ENCODE data around the gene TMEM165. TPM values are rescaled to one million over a fixed set of nuclear protein-coding genes. Genes with fewer than 3 reads are reported as not detected.

The TMEM165 gene
- polyA plus RNA-seq, 1 donor from 2014 or later, result 102 TPM

DNA sequence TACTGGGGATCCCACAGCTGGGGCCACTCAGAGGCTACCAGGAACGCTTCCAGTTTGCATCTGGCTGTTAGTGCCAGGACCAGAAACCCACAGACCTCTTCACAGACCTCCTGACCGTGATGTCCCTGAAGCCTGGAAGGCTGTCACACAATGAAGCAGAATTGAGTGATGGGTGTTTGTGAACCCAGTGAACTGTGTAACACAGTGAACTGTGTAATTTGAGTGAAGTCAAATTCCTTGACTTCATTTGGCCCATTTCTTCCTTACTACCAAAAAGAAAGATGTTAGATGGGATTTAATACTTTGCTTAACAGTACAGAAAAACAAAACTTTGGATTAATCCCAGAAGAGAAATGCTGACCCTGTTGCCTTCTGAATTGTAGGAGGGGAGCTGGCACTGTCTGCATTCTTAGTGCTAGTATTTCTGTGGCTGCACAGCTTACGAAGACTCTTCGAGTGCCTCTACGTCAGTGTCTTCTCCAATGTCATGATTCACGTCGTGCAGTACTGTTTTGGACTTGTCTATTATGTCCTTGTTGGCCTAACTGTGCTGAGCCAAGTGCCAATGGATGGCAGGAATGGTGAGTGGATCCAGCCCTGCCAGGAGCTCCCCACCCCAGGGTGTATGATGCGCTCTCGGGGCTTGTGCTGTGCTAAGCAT, 31.9 kb upstream of the TMEM165 start:
- Histone ChIP-seq H4K20me1 (ENCODE audit: insufficient read depth) (no peaks in the 10 kb centered on the region), H3K79me2 (replicated peaks; ENCODE audit: insufficient read depth, low read length) (no peaks in the 10 kb centered on the region), H3K9me3 (ENCODE audit: low read length) (no peaks in the 10 kb centered on the region), H3K27ac (ENCODE audit: low read length) (no peak overlapping the region), H3K9ac (ENCODE audit: low read length) (no peak overlapping the region), H3K4me3 (ENCODE audit: low read length) (no peak overlapping the region), H3K4me2 (ENCODE audit: low read length) (no peak overlapping the region), H3K9me2 (ENCODE audit: insufficient read depth, low read length) (no peaks in the 10 kb centered on the region), H3K36me3 (ENCODE audit: insufficient read depth, low read length) (no peaks in the 10 kb centered on the region), H2AFZ (ENCODE audit: low read depth, low read length) (no peak overlapping the region), H3F3A (ENCODE audit: insufficient read depth, low read length, poor library complexity, severe bottlenecking) (no peaks in the 10 kb centered on the region), H3K27me3 (ENCODE audit: insufficient read depth, low read depth, low read length) (no peaks in the 10 kb centered on the region)
- TF ChIP-seq MXI1 (conservative IDR thresholded peaks at IDR 0.05; ENCODE audit: poor library complexity, severe bottlenecking) (no peak), EP300 (conservative IDR thresholded peaks at IDR 0.05; ENCODE audit: poor library complexity, severe bottlenecking) (no peak), EZH2 (IDR thresholded peaks at IDR 0.05; ENCODE audit: borderline replicate concordance, insufficient read depth, low read length, poor library complexity, severe bottlenecking) (no peak), RAD21 (conservative IDR thresholded peaks at IDR 0.05) (no peak), TAF1 (IDR thresholded peaks at IDR 0.05; ENCODE audit: low read depth) (no peak), SMC3 (conservative IDR thresholded peaks at IDR 0.05; ENCODE audit: poor library complexity) (no peak), POLR2AphosphoS5 (IDR thresholded peaks at IDR 0.05) (no peak)
- TF ChIP-seq, protein P1, sequence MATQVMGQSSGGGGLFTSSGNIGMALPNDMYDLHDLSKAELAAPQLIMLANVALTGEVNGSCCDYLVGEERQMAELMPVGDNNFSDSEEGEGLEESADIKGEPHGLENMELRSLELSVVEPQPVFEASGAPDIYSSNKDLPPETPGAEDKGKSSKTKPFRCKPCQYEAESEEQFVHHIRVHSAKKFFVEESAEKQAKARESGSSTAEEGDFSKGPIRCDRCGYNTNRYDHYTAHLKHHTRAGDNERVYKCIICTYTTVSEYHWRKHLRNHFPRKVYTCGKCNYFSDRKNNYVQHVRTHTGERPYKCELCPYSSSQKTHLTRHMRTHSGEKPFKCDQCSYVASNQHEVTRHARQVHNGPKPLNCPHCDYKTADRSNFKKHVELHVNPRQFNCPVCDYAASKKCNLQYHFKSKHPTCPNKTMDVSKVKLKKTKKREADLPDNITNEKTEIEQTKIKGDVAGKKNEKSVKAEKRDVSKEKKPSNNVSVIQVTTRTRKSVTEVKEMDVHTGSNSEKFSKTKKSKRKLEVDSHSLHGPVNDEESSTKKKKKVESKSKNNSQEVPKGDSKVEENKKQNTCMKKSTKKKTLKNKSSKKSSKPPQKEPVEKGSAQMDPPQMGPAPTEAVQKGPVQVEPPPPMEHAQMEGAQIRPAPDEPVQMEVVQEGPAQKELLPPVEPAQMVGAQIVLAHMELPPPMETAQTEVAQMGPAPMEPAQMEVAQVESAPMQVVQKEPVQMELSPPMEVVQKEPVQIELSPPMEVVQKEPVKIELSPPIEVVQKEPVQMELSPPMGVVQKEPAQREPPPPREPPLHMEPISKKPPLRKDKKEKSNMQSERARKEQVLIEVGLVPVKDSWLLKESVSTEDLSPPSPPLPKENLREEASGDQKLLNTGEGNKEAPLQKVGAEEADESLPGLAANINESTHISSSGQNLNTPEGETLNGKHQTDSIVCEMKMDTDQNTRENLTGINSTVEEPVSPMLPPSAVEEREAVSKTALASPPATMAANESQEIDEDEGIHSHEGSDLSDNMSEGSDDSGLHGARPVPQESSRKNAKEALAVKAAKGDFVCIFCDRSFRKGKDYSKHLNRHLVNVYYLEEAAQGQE (IDR thresholded peaks at IDR 0.05; ENCODE audit: borderline replicate concordance), result no peak
- TF ChIP-seq, protein P2, sequence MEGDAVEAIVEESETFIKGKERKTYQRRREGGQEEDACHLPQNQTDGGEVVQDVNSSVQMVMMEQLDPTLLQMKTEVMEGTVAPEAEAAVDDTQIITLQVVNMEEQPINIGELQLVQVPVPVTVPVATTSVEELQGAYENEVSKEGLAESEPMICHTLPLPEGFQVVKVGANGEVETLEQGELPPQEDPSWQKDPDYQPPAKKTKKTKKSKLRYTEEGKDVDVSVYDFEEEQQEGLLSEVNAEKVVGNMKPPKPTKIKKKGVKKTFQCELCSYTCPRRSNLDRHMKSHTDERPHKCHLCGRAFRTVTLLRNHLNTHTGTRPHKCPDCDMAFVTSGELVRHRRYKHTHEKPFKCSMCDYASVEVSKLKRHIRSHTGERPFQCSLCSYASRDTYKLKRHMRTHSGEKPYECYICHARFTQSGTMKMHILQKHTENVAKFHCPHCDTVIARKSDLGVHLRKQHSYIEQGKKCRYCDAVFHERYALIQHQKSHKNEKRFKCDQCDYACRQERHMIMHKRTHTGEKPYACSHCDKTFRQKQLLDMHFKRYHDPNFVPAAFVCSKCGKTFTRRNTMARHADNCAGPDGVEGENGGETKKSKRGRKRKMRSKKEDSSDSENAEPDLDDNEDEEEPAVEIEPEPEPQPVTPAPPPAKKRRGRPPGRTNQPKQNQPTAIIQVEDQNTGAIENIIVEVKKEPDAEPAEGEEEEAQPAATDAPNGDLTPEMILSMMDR (IDR thresholded peaks at IDR 0.05; ENCODE audit: poor library complexity, severe bottlenecking), result no peak

DNA sequence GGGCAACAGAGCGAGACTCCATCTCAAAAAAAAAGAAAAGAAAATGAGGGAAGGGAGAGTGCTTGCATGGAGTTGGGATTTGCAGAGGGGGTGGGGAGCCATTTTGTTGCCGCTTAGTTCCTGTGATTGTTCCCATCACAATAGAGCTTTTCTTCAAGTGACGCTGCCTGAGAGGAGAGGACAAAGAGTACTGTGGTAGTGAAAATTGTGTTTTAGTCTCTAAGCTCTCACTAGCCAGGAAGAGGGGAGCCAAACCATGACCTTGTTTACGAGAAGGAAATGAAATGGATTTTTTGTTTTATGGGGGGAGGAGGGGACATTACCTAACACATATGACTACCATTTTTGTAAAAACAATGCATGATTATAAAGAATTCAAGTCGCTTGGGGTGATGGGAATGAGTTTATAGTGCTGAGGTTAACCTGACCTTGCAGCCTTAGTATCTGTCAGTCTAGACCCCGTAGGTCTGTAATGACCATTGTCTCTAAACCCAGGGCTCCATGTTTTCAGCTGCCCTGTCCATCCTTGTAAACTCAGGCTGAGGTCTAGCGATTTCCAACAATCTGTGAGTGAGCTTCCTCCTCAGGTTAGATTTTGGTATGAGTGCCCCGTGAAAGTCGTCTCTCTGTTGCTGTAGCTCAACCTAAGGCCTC, 30.9 kb upstream of the TMEM165 start:
- TF ChIP-seq TAF1 (IDR thresholded peaks at IDR 0.05; ENCODE audit: low read depth) (no peak), EZH2 (IDR thresholded peaks at IDR 0.05; ENCODE audit: borderline replicate concordance, insufficient read depth, low read length, poor library complexity, severe bottlenecking) (no peak), SMC3 (conservative IDR thresholded peaks at IDR 0.05; ENCODE audit: poor library complexity) (no peak), EP300 (conservative IDR thresholded peaks at IDR 0.05; ENCODE audit: poor library complexity, severe bottlenecking) (no peak), POLR2AphosphoS5 (IDR thresholded peaks at IDR 0.05) (no peak), MXI1 (conservative IDR thresholded peaks at IDR 0.05; ENCODE audit: poor library complexity, severe bottlenecking) (no peak), RAD21 (conservative IDR thresholded peaks at IDR 0.05) (no peak)
- TF ChIP-seq, protein P2 (IDR thresholded peaks at IDR 0.05; ENCODE audit: poor library complexity, severe bottlenecking), result no peak
- TF ChIP-seq, protein P1 (IDR thresholded peaks at IDR 0.05; ENCODE audit: borderline replicate concordance), result no peak
- H3K9me2 ChIP-seq (ENCODE audit: insufficient read depth, low read length), result no peaks in the 10 kb centered on the region
- H3K4me2 ChIP-seq (ENCODE audit: low read length), result no peak overlapping the region
- no peaks in the 10 kb centered on the region for H4K20me1 ChIP-seq (ENCODE audit: insufficient read depth)
- H3K9me3 ChIP-seq (ENCODE audit: low read length), result no peaks in the 10 kb centered on the region
- no peak overlapping the region for H3K4me3 ChIP-seq (ENCODE audit: low read length)
- H3F3A ChIP-seq (ENCODE audit: insufficient read depth, low read length, poor library complexity, severe bottlenecking), result no peaks in the 10 kb centered on the region
- H2AFZ ChIP-seq (ENCODE audit: low read depth, low read length), result no peak overlapping the region
- no peak overlapping the region for H3K27ac ChIP-seq (ENCODE audit: low read length)
- no peaks in the 10 kb centered on the region for H3K36me3 ChIP-seq (ENCODE audit: insufficient read depth, low read length)
- no peaks in the 10 kb centered on the region for H3K27me3 ChIP-seq (ENCODE audit: insufficient read depth, low read depth, low read length)
- H3K79me2 ChIP-seq (replicated peaks; ENCODE audit: insufficient read depth, low read length), result no peaks in the 10 kb centered on the region
- no peak overlapping the region for H3K9ac ChIP-seq (ENCODE audit: low read length)
